ENCODE results near the gene OGFR. TPM values are rescaled to one million over a fixed set of nuclear protein-coding genes. Genes with fewer than 3 reads are reported as not detected.

Gene OGFR
- total RNA-seq, 1 donor from 2014 or later = 7.0 TPM

GRCh38 chr20:62829231-62830230, 24.9 kb downstream of the OGFR start:
- no peaks in the 10 kb centered on the region for H3K9me3 Mint-ChIP-seq
- no peak for DNase-seq (ENCODE audit: low spot score)
- no peak overlapping the region for H3K4me3 Mint-ChIP-seq
- Histone ChIP-seq H3K27me3 (no peaks in the 10 kb centered on the region), H3K4me3 (no peak overlapping the region), H3K4me2 (no peak overlapping the region), H3K36me3 (no peaks in the 10 kb centered on the region), H2AFZ (replicated peaks) (no peak overlapping the region), H3K27ac (no peak overlapping the region), H3K9ac (no peak overlapping the region), H3K4me1 (peaks cover 19% of the 10 kb centered on the region), H3K9me3 (ENCODE audit: low read depth) (no peaks in the 10 kb centered on the region), H3K79me2 (ENCODE audit: low read depth) (no peaks in the 10 kb centered on the region), H3F3A (ENCODE audit: low read depth) (peaks cover 20% of the 10 kb centered on the region), H4K20me1 (ENCODE audit: low read depth) (no peaks in the 10 kb centered on the region)
- TF ChIP-seq EZH2 (IDR thresholded peaks at IDR 0.05) (no peak), EZH2phosphoT487 (IDR thresholded peaks at IDR 0.05) (no peak)
- TF ChIP-seq, protein P1, sequence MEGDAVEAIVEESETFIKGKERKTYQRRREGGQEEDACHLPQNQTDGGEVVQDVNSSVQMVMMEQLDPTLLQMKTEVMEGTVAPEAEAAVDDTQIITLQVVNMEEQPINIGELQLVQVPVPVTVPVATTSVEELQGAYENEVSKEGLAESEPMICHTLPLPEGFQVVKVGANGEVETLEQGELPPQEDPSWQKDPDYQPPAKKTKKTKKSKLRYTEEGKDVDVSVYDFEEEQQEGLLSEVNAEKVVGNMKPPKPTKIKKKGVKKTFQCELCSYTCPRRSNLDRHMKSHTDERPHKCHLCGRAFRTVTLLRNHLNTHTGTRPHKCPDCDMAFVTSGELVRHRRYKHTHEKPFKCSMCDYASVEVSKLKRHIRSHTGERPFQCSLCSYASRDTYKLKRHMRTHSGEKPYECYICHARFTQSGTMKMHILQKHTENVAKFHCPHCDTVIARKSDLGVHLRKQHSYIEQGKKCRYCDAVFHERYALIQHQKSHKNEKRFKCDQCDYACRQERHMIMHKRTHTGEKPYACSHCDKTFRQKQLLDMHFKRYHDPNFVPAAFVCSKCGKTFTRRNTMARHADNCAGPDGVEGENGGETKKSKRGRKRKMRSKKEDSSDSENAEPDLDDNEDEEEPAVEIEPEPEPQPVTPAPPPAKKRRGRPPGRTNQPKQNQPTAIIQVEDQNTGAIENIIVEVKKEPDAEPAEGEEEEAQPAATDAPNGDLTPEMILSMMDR (IDR thresholded peaks at IDR 0.05) = no peak
- H3K27me3 Mint-ChIP-seq (ENCODE audit: insufficient read depth, low read depth) = no peaks in the 10 kb centered on the region
- H3K27ac Mint-ChIP-seq = no peak overlapping the region
- no peaks in the 10 kb centered on the region for H3K36me3 Mint-ChIP-seq
- peaks cover 22% of the 10 kb centered on the region for H3K4me1 Mint-ChIP-seq

- no peak for TF ChIP-seq EZH2 (IDR thresholded peaks at IDR 0.05)
- no peak for TF ChIP-seq EZH2phosphoT487 (IDR thresholded peaks at IDR 0.05)
- TF ChIP-seq, protein P1 (IDR thresholded peaks at IDR 0.05) = no peak
- Histone ChIP-seq H2AFZ (replicated peaks) (no peak overlapping the region), H3K9ac (no peak overlapping the region), H3K4me2 (no peak overlapping the region), H3K27me3 (no peaks in the 10 kb centered on the region), H3K79me2 (ENCODE audit: low read depth) (no peaks in the 10 kb centered on the region), H3F3A (ENCODE audit: low read depth) (peaks cover 26% of the 10 kb centered on the region), H3K36me3 (no peaks in the 10 kb centered on the region), H3K4me3 (no peak overlapping the region), H4K20me1 (ENCODE audit: low read depth) (no peaks in the 10 kb centered on the region), H3K9me3 (ENCODE audit: low read depth) (no peaks in the 10 kb centered on the region), H3K27ac (no peak overlapping the region), H3K4me1 (peaks cover 24% of the 10 kb centered on the region)
- Mint-ChIP-seq H3K9me3 (no peaks in the 10 kb centered on the region), H3K4me3 (no peak overlapping the region), H3K36me3 (no peaks in the 10 kb centered on the region), H3K27ac (no peak overlapping the region), H3K4me1 (peaks cover 26% of the 10 kb centered on the region), H3K27me3 (ENCODE audit: insufficient read depth, low read depth) (peaks cover 2% of the 10 kb centered on the region)
- DNase-seq (ENCODE audit: low spot score) = no peak
Observed at GRCh38 chr20:62830251-62830650, 25.6 kb downstream of the OGFR start.

DNA sequence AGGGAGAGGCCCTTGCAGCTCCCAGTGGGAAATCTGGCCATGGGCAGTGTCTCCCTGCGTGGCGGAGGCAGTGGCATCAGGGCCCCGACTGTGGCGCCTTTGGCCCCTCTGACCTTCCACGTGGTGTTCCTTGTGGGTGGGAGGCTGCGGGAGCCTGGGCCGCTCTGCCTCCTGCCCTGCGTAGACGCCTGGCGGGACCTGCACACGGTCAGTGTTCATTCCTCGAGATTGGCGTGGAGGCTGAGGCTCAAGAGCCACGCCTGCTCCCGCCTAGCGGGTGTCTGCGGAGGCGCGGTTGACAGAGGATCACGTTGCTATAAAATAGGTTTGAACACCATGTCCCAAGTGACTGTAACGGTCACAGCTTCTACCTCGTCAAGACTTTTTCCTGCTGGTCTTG, 26.2 kb downstream of the OGFR start:
- no peaks in the 10 kb centered on the region for H3K9me3 Mint-ChIP-seq
- peaks cover 2% of the 10 kb centered on the region for H3K27me3 Mint-ChIP-seq (ENCODE audit: insufficient read depth, low read depth)
- peaks cover 31% of the 10 kb centered on the region for H3K4me1 Mint-ChIP-seq
- H3K79me2 ChIP-seq (ENCODE audit: low read depth) = no peaks in the 10 kb centered on the region
- no peak overlapping the region for H2AFZ ChIP-seq (replicated peaks)
- H3K4me1 ChIP-seq = peaks cover 27% of the 10 kb centered on the region
- H3K36me3 ChIP-seq = no peaks in the 10 kb centered on the region
- no peak overlapping the region for H3K27ac Mint-ChIP-seq
- TF ChIP-seq EZH2phosphoT487 (IDR thresholded peaks at IDR 0.05) = no peak
- peaks cover 28% of the 10 kb centered on the region for H3F3A ChIP-seq (ENCODE audit: low read depth)
- no peaks in the 10 kb centered on the region for H3K9me3 ChIP-seq (ENCODE audit: low read depth)
- no peak overlapping the region for H3K27ac ChIP-seq
- no peak overlapping the region for H3K4me3 ChIP-seq
- H3K4me3 Mint-ChIP-seq = no peak overlapping the region
- no peaks in the 10 kb centered on the region for H3K27me3 ChIP-seq
- H4K20me1 ChIP-seq (ENCODE audit: low read depth) = no peaks in the 10 kb centered on the region
- H3K36me3 Mint-ChIP-seq = no peaks in the 10 kb centered on the region
- H3K9ac ChIP-seq = no peak overlapping the region
- DNase-seq (ENCODE audit: low spot score) = no peak
- no peak overlapping the region for H3K4me2 ChIP-seq

DNA sequence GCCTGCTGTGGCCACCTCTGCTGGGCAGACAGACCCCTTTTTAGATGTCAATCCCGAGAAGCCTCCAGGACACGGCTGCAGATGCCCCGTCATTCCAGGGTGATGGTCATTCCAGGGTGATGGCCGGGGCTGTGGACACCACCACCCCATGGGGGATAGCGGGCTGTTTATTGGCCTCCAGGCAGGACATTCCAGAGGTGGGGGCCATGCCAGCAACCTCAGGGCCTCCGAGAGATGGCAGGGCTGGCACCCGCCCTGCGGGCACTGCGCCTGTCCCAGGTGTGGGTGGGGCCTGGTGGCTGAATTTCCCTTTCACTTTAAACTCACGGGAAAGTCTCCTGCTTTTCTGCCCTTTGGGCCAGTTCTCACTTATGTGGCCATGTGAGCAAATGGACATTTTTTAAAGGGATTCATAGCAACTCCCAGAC, 26.7 kb downstream of the OGFR start:
- H3F3A ChIP-seq (ENCODE audit: low read depth) = peaks cover 28% of the 10 kb centered on the region
- no peaks in the 10 kb centered on the region for H3K9me3 ChIP-seq (ENCODE audit: low read depth)
- H3K27ac Mint-ChIP-seq = peak overlapping the region; percentile 97
- H2AFZ ChIP-seq (replicated peaks) = no peak overlapping the region
- no peak overlapping the region for H3K4me3 Mint-ChIP-seq
- peaks cover 31% of the 10 kb centered on the region for H3K4me1 Mint-ChIP-seq
- no peak overlapping the region for H3K27ac ChIP-seq
- no peak overlapping the region for H3K9ac ChIP-seq
- H3K79me2 ChIP-seq (ENCODE audit: low read depth) = no peaks in the 10 kb centered on the region
- no peak overlapping the region for H3K4me3 ChIP-seq
- H3K4me2 ChIP-seq = no peak overlapping the region
- no peaks in the 10 kb centered on the region for H3K27me3 ChIP-seq
- no peaks in the 10 kb centered on the region for H4K20me1 ChIP-seq (ENCODE audit: low read depth)
- no peak for TF ChIP-seq EZH2 (IDR thresholded peaks at IDR 0.05)
- TF ChIP-seq, protein P1 (IDR thresholded peaks at IDR 0.05) = no peak
- TF ChIP-seq EZH2phosphoT487 (IDR thresholded peaks at IDR 0.05) = no peak
- no peaks in the 10 kb centered on the region for H3K36me3 Mint-ChIP-seq
- H3K27me3 Mint-ChIP-seq (ENCODE audit: insufficient read depth, low read depth) = peaks cover 4% of the 10 kb centered on the region
- DNase-seq (ENCODE audit: low spot score) = no peak
- no peaks in the 10 kb centered on the region for H3K36me3 ChIP-seq
- H3K9me3 Mint-ChIP-seq = no peaks in the 10 kb centered on the region
- H3K4me1 ChIP-seq = peaks cover 27% of the 10 kb centered on the region

All from neural progenitor cell (in vitro differentiated cells).